ENCODE data around the gene SMARCA2. TPM values are rescaled to one million over a fixed set of nuclear protein-coding genes. Genes with fewer than 3 reads are reported as not detected.

Gene SMARCA2
- total and polyA plus RNA-seq, 9 of the 15 experiments (the other 6 are each of a cell fraction or from before 2014, with no cell fraction given) = 8.0 to 34.8 (median 25.5) TPM

DNA sequence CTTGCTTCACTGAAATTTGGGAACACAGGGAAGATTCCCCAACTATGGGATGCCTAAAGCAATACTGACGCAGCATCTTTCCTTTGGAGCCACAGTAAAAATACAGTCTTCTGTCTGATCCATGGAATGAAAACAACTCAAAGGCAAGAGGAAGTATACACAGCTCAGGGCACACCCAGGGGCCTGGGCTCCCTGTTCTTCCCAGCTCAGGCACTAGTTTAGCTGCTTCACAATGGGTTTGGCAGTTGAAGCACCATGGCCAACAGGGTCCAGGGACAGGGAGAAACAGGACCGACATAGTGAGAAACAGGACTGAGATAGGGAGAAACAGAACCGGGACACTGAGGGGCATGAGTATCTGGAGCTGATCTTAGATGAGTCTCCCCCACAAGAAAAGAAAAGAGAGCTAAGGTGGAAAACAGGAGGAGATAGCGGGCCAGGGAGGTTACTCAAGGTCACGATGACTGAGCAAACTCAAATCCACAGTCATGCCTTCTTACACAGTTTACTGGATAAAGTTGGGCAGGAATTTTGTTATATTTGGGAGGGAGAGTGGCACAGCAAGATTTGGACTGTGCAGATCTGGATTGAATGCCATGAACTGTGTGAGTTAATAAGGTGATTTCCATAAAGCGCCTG is 198.8 kb downstream of the SMARCA2 start:
- Histone ChIP-seq H4K20me1 (replicated peaks; ENCODE audit: control insufficient read depth, insufficient read depth, low read length) (no peaks in the 10 kb centered on the region), H3K4me2 (ENCODE audit: insufficient read depth, low read length) (peak overlapping the region; percentile 34; the same call in 1 of the 2 replicates), H3K36me3 (ENCODE audit: control insufficient read depth, insufficient read depth, low read length) (no peaks in the 10 kb centered on the region), H3K9me1 (ENCODE audit: control insufficient read depth, insufficient read depth, low read length) (no peaks in the 10 kb centered on the region), H3K9ac (ENCODE audit: insufficient read depth in 1 of 2, low read depth in 2 of 2, low read length in 2 of 2) (no peak overlapping the region), H3K27ac (ENCODE audit: extremely low read depth, low read depth, low read length) (peak overlapping the region; percentile 10; the same call in 1 of the 3 replicates), H3K9me3 (replicated peaks; ENCODE audit: control insufficient read depth, insufficient read depth, low read depth, low read length) (no peaks in the 10 kb centered on the region), H3K79me2 (ENCODE audit: control insufficient read depth, insufficient read depth, low read length) (no peaks in the 10 kb centered on the region), H3K4me1 (replicated peaks in 1 of 2; ENCODE audit: control insufficient read depth in 2 of 2, insufficient read depth in 2 of 2, low read length in 2 of 2) (peaks cover 0 to 7% of the 10 kb centered on the region in 2 experiments; a peak in 2 of 5 replicates), H2AFZ (ENCODE audit: low read depth, low read length) (peak overlapping the region; percentile 28; the same call in 1 of the 2 replicates), H3K27me3 (ENCODE audit: control insufficient read depth in 2 of 2, insufficient read depth in 2 of 2, low read length in 2 of 2) (no peaks in the 10 kb centered on the region), H3K4me3 (no peak overlapping the region)
- in situ Hi-C loops (cut with MboI) = no loop called here
- ChIA-PET POLR2A (no interaction called here), CTCF (ENCODE audit: low intra/inter-chr PET ratio) (no interaction called here)
- ATAC-seq (peak; percentile 66), FAIRE-seq (no peak), DNase-seq (ENCODE audit: extremely low read depth in 1 of 4, low spot score in 3 of 4) (peak in 3 of 4 experiments; percentile 8 to 9 (median 9))
- intact Hi-C loops (cut with micrococcal nuclease) = no loop called here
- BruUV-seq (replicated peaks) = no TSS peak
- WGBS (ENCODE audit: insufficient coverage, low coverage, missing lambda C conversion rate) = 20% methylated on average over 6 of the region's 6 CpGs
- TF ChIP-seq ZC3H4 (CRISPR knock-in tag; IDR thresholded peaks at IDR 0.05; ENCODE audit: borderline replicate concordance) (no peak), WHSC1 (IDR thresholded peaks at IDR 0.05; ENCODE audit: low read length) (no peak), TCF7 (IDR thresholded peaks at IDR 0.05; ENCODE audit: borderline replicate concordance) (no peak), ZEB2 (IDR thresholded peaks at IDR 0.05) (no peak), NELFE (IDR thresholded peaks at IDR 0.05; ENCODE audit: insufficient read depth, insufficient read length) (no peak), CREM (IDR thresholded peaks at IDR 0.05; ENCODE audit: low read depth) (no peak), ZNF316 (IDR thresholded peaks at IDR 0.05) (peak; percentile 56; the same call in 1 of the 2 replicates), ARID1B (IDR thresholded peaks at IDR 0.05) (0 out of 2 replicates have a peak, but pooled peaks have one; percentile 27), C11orf30 (IDR thresholded peaks at IDR 0.05; ENCODE audit: low read depth) (peak; percentile 65; the same call in 1 of the 2 replicates), DPF2 (IDR thresholded peaks at IDR 0.05) (peak; percentile 31; the same call in 1 of the 2 replicates), ILK (tag; IDR thresholded peaks at IDR 0.05; ENCODE audit: borderline replicate concordance, low read depth) (no peak), BRD9 (IDR thresholded peaks at IDR 0.05; ENCODE audit: low read depth, partially characterized antibody) (no peak), ZNF217 (CRISPR knock-in tag; IDR thresholded peaks at IDR 0.05) (no peak), NR2F6 (CRISPR knock-in tag; IDR thresholded peaks at IDR 0.05) (no peak), BACH1 (tag; IDR thresholded peaks at IDR 0.05) (peak; percentile 39; the same call in 1 of the 2 replicates), JUND (IDR thresholded peaks at IDR 0.05; ENCODE audit: borderline replicate concordance, low read depth, low read length) (no peak), JUND (tag; IDR thresholded peaks at IDR 0.05; ENCODE audit: borderline replicate concordance, low read depth, low read length) (no peak), NR4A1 (CRISPR knock-in tag; IDR thresholded peaks at IDR 0.05) (no peak), NR4A1 (tag; IDR thresholded peaks at IDR 0.05) (0 out of 2 replicates have a peak, but pooled peaks have one; percentile 35), PTBP1 (IDR thresholded peaks at IDR 0.05; ENCODE audit: low read depth, low read length) (no peak), MAFG (tag; conservative IDR thresholded peaks at IDR 0.05) (peak; percentile 78), ATF7 (IDR thresholded peaks at IDR 0.05) (no peak), NFE2 (IDR thresholded peaks at IDR 0.05; ENCODE audit: low read depth) (peak; percentile 71)
- TF ChIP-seq, protein P1, sequence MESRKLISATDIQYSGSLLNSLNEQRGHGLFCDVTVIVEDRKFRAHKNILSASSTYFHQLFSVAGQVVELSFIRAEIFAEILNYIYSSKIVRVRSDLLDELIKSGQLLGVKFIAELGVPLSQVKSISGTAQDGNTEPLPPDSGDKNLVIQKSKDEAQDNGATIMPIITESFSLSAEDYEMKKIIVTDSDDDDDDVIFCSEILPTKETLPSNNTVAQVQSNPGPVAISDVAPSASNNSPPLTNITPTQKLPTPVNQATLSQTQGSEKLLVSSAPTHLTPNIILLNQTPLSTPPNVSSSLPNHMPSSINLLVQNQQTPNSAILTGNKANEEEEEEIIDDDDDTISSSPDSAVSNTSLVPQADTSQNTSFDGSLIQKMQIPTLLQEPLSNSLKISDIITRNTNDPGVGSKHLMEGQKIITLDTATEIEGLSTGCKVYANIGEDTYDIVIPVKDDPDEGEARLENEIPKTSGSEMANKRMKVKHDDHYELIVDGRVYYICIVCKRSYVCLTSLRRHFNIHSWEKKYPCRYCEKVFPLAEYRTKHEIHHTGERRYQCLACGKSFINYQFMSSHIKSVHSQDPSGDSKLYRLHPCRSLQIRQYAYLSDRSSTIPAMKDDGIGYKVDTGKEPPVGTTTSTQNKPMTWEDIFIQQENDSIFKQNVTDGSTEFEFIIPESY (CRISPR knock-in tag; IDR thresholded peaks at IDR 0.05) = no peak
- TF ChIP-seq, protein P2, sequence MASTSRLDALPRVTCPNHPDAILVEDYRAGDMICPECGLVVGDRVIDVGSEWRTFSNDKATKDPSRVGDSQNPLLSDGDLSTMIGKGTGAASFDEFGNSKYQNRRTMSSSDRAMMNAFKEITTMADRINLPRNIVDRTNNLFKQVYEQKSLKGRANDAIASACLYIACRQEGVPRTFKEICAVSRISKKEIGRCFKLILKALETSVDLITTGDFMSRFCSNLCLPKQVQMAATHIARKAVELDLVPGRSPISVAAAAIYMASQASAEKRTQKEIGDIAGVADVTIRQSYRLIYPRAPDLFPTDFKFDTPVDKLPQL (IDR thresholded peaks at IDR 0.05; ENCODE audit: extremely low read depth, insufficient read length) = no peak

All from K562 (cell line).